ENCODE results near the gene PIPOX.

Gene PIPOX

GRCh38 chr17:29037739-29038084, 5.2 kb upstream of the PIPOX start:
- no peaks in the 10 kb centered on the region for H3K27me3 ChIP-seq (ENCODE audit: control insufficient read depth, insufficient read depth, low read length, poor library complexity, severe bottlenecking)
- WGBS, 2 experiments, result 84 to 85% methylated on average over 10 of the region's 10 CpGs
- no peaks in the 10 kb centered on the region for H3K36me3 ChIP-seq (ENCODE audit: control insufficient read depth, insufficient read depth, low read length)
- no peak overlapping the region for H3K4me3 ChIP-seq (ENCODE audit: insufficient read depth, low read depth, low read length)
- H3K9me3 ChIP-seq (ENCODE audit: control insufficient read depth, low read length), result peaks cover 6% of the 10 kb centered on the region
- no peak overlapping the region for H3K27ac ChIP-seq (ENCODE audit: insufficient read depth, low read depth, low read length, poor library complexity, severe bottlenecking)
- peaks cover 41% of the 10 kb centered on the region for H3K4me1 ChIP-seq (ENCODE audit: control insufficient read depth, insufficient read depth, low read length)

- no peaks in the 10 kb centered on the region for H3K27me3 ChIP-seq (ENCODE audit: control insufficient read depth, insufficient read depth, low read length, poor library complexity, severe bottlenecking)
- WGBS, 2 experiments, result 31 to 36% methylated on average over 15 of the region's 15 CpGs
- no peaks in the 10 kb centered on the region for H3K36me3 ChIP-seq (ENCODE audit: control insufficient read depth, insufficient read depth, low read length)
- H3K9me3 ChIP-seq (ENCODE audit: control insufficient read depth, low read length), result peaks cover 6% of the 10 kb centered on the region
- no peak overlapping the region for H3K27ac ChIP-seq (ENCODE audit: insufficient read depth, low read depth, low read length, poor library complexity, severe bottlenecking)
- no peak overlapping the region for H3K4me3 ChIP-seq (ENCODE audit: insufficient read depth, low read depth, low read length)
- H3K4me1 ChIP-seq (ENCODE audit: control insufficient read depth, insufficient read depth, low read length), result peaks cover 42% of the 10 kb centered on the region
Observed at GRCh38 chr17:29038085-29038795, 4.7 kb upstream of the PIPOX start.

- Histone ChIP-seq H3K4me3 (ENCODE audit: insufficient read depth, low read depth, low read length) (no peak overlapping the region), H3K27me3 (ENCODE audit: control insufficient read depth, insufficient read depth, low read length, poor library complexity, severe bottlenecking) (no peaks in the 10 kb centered on the region), H3K27ac (ENCODE audit: insufficient read depth, low read depth, low read length, poor library complexity, severe bottlenecking) (no peak overlapping the region), H3K4me1 (ENCODE audit: control insufficient read depth, insufficient read depth, low read length) (peaks cover 51% of the 10 kb centered on the region), H3K9me3 (ENCODE audit: control insufficient read depth, low read length) (no peaks in the 10 kb centered on the region), H3K36me3 (ENCODE audit: control insufficient read depth, insufficient read depth, low read length) (no peaks in the 10 kb centered on the region)
- 80 to 83% methylated on average over 13 of the region's 13 CpGs for WGBS, 2 experiments
Observed at GRCh38 chr17:29039764-29040598, 3.0 kb upstream of the PIPOX start.

GRCh38 chr17:29041091-29041490, 1.9 kb upstream of the PIPOX start:
- H3K9me3 ChIP-seq (ENCODE audit: control insufficient read depth, low read length), result no peaks in the 10 kb centered on the region
- peaks cover 51% of the 10 kb centered on the region for H3K4me1 ChIP-seq (ENCODE audit: control insufficient read depth, insufficient read depth, low read length)
- no peak overlapping the region for H3K27ac ChIP-seq (ENCODE audit: insufficient read depth, low read depth, low read length, poor library complexity, severe bottlenecking)
- no peaks in the 10 kb centered on the region for H3K27me3 ChIP-seq (ENCODE audit: control insufficient read depth, insufficient read depth, low read length, poor library complexity, severe bottlenecking)
- no peaks in the 10 kb centered on the region for H3K36me3 ChIP-seq (ENCODE audit: control insufficient read depth, insufficient read depth, low read length)
- WGBS, 2 experiments, result 93 to 95% methylated on average over 2 of the region's 2 CpGs
- no peak overlapping the region for H3K4me3 ChIP-seq (ENCODE audit: insufficient read depth, low read depth, low read length)

GRCh38 chr17:29041571-29041970, 1.4 kb upstream of the PIPOX start:
- H3K27me3 ChIP-seq (ENCODE audit: control insufficient read depth, insufficient read depth, low read length, poor library complexity, severe bottlenecking), result no peaks in the 10 kb centered on the region
- no peaks in the 10 kb centered on the region for H3K36me3 ChIP-seq (ENCODE audit: control insufficient read depth, insufficient read depth, low read length)
- H3K27ac ChIP-seq (ENCODE audit: insufficient read depth, low read depth, low read length, poor library complexity, severe bottlenecking), result no peak overlapping the region
- no peaks in the 10 kb centered on the region for H3K9me3 ChIP-seq (ENCODE audit: control insufficient read depth, low read length)
- no peak overlapping the region for H3K4me3 ChIP-seq (ENCODE audit: insufficient read depth, low read depth, low read length)
- 96% methylated on average over 6 of the region's 6 CpGs for WGBS, 2 experiments
- peaks cover 51% of the 10 kb centered on the region for H3K4me1 ChIP-seq (ENCODE audit: control insufficient read depth, insufficient read depth, low read length)

GRCh38 chr17:29042026-29042678, 789 bp upstream of the PIPOX start:
- Histone ChIP-seq H3K9me3 (ENCODE audit: control insufficient read depth, low read length) (no peaks in the 10 kb centered on the region), H3K4me3 (ENCODE audit: insufficient read depth, low read depth, low read length) (no peak overlapping the region), H3K27me3 (ENCODE audit: control insufficient read depth, insufficient read depth, low read length, poor library complexity, severe bottlenecking) (no peaks in the 10 kb centered on the region), H3K4me1 (ENCODE audit: control insufficient read depth, insufficient read depth, low read length) (peaks cover 50% of the 10 kb centered on the region), H3K36me3 (ENCODE audit: control insufficient read depth, insufficient read depth, low read length) (no peaks in the 10 kb centered on the region), H3K27ac (ENCODE audit: insufficient read depth, low read depth, low read length, poor library complexity, severe bottlenecking) (no peak overlapping the region)
- 69% methylated on average over 11 of the region's 11 CpGs for WGBS, 2 experiments

- no peaks in the 10 kb centered on the region for H3K27me3 ChIP-seq (ENCODE audit: control insufficient read depth, insufficient read depth, low read length, poor library complexity, severe bottlenecking)
- H3K9me3 ChIP-seq (ENCODE audit: control insufficient read depth, low read length), result no peaks in the 10 kb centered on the region
- peaks cover 43% of the 10 kb centered on the region for H3K4me1 ChIP-seq (ENCODE audit: control insufficient read depth, insufficient read depth, low read length)
- H3K36me3 ChIP-seq (ENCODE audit: control insufficient read depth, insufficient read depth, low read length), result no peaks in the 10 kb centered on the region
- no peak overlapping the region for H3K4me3 ChIP-seq (ENCODE audit: insufficient read depth, low read depth, low read length)
- no peak overlapping the region for H3K27ac ChIP-seq (ENCODE audit: insufficient read depth, low read depth, low read length, poor library complexity, severe bottlenecking)
- WGBS, 2 experiments, result 91% methylated on average over 3 of the region's 3 CpGs
Observed at GRCh38 chr17:29043539-29044145, 701 bp downstream of the PIPOX start.

GRCh38 chr17:29045026-29045425, 2.1 kb downstream of the PIPOX start:
- H3K27ac ChIP-seq (ENCODE audit: insufficient read depth, low read depth, low read length, poor library complexity, severe bottlenecking), result no peak overlapping the region
- H3K36me3 ChIP-seq (ENCODE audit: control insufficient read depth, insufficient read depth, low read length), result no peaks in the 10 kb centered on the region
- H3K27me3 ChIP-seq (ENCODE audit: control insufficient read depth, insufficient read depth, low read length, poor library complexity, severe bottlenecking), result no peaks in the 10 kb centered on the region
- H3K9me3 ChIP-seq (ENCODE audit: control insufficient read depth, low read length), result no peaks in the 10 kb centered on the region
- WGBS, 2 experiments, result 91 to 98% methylated on average over 4 of the region's 4 CpGs
- peaks cover 45% of the 10 kb centered on the region for H3K4me1 ChIP-seq (ENCODE audit: control insufficient read depth, insufficient read depth, low read length)
- H3K4me3 ChIP-seq (ENCODE audit: insufficient read depth, low read depth, low read length), result no peak overlapping the region

- H3K27ac ChIP-seq (ENCODE audit: insufficient read depth, low read depth, low read length, poor library complexity, severe bottlenecking), result no peak overlapping the region
- WGBS, 2 experiments, result 84 to 88% methylated on average over 7 of the region's 7 CpGs
- no peaks in the 10 kb centered on the region for H3K9me3 ChIP-seq (ENCODE audit: control insufficient read depth, low read length)
- peaks cover 40% of the 10 kb centered on the region for H3K4me1 ChIP-seq (ENCODE audit: control insufficient read depth, insufficient read depth, low read length)
- H3K27me3 ChIP-seq (ENCODE audit: control insufficient read depth, insufficient read depth, low read length, poor library complexity, severe bottlenecking), result no peaks in the 10 kb centered on the region
- H3K36me3 ChIP-seq (ENCODE audit: control insufficient read depth, insufficient read depth, low read length), result no peaks in the 10 kb centered on the region
- H3K4me3 ChIP-seq (ENCODE audit: insufficient read depth, low read depth, low read length), result no peak overlapping the region
Observed at GRCh38 chr17:29045734-29046472, 3.0 kb downstream of the PIPOX start.
